ENCODE data around the gene PI16.

DNA sequence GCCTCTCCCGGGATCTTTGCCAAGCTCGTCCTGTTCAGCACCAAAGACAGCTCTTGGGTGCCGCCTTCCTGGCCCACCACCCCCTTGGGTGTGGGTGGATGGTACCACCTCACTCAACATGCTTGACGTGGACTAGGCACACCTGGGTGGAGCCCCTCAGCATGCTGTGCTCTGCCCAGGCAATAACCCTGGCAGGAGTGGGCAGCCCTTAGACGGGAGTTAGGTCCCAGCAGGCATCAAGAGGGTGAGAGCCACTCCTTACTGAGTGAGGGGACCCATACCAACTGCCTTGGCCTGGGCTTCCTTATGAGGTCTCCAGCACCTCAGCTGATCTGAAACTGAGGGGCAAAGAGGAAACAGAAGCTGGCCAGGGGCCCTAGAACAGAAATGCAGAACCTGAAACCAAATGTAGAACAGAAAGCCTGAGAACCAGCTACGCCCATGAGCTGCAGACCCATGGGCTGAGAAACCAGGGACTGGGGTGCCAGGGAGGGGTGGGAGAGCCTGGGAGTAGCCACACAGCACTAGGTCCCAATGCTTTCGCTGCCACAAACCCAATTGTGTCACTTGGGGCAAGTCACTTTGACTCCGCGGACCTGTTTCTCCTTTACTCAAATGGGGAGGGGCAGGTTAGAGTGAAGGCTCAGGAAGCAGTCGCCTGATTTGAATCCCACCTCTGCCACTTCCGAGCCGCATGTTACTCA, 53.0 kb downstream of the PI16 start:
- no peak for TF ChIP-seq POLR2A (IDR thresholded peaks at IDR 0.05)
- TF ChIP-seq, protein P1, sequence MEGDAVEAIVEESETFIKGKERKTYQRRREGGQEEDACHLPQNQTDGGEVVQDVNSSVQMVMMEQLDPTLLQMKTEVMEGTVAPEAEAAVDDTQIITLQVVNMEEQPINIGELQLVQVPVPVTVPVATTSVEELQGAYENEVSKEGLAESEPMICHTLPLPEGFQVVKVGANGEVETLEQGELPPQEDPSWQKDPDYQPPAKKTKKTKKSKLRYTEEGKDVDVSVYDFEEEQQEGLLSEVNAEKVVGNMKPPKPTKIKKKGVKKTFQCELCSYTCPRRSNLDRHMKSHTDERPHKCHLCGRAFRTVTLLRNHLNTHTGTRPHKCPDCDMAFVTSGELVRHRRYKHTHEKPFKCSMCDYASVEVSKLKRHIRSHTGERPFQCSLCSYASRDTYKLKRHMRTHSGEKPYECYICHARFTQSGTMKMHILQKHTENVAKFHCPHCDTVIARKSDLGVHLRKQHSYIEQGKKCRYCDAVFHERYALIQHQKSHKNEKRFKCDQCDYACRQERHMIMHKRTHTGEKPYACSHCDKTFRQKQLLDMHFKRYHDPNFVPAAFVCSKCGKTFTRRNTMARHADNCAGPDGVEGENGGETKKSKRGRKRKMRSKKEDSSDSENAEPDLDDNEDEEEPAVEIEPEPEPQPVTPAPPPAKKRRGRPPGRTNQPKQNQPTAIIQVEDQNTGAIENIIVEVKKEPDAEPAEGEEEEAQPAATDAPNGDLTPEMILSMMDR (IDR thresholded peaks at IDR 0.05), result no peak
- no peak for TF ChIP-seq EP300 (IDR thresholded peaks at IDR 0.05)

All from ovary (tissue), 3 donors.